Neural progenitor cell (in vitro differentiated cells): ENCODE measurements around the gene FTSJ3. TPM values are rescaled to one million over a fixed set of nuclear protein-coding genes. Genes with fewer than 3 reads are reported as not detected.

ENCODE experiments used
- DNase-seq: peaks from one replicate; pipeline ENCODE4 v3.0.0-alpha.2; 2016; ENCODE audit warnings: low spot score
- H2AFZ ChIP-seq: fragments of 200-600 bp; sonication (generic); replicated peaks from 2 replicates; pipeline ENCODE4 v1.6.1; 2016; ENCODE audit warnings: antibody characterized with exemption
- H3F3A ChIP-seq: fragments of 200-600 bp; sonication (generic); 2 replicates; pipeline ENCODE4 v1.6.1; 2016; ENCODE audit warnings: antibody characterized with exemption, low read depth
- H3K27ac ChIP-seq: fragments of 200-600 bp; sonication (generic); 2 replicates; pipeline ENCODE4 v1.5.1; 2016; ENCODE audit warnings: mild to moderate bottlenecking
- H3K27me3 ChIP-seq: fragments of 200-600 bp; sonication (generic); 2 replicates; pipeline ENCODE4 v1.6.1; 2016; ENCODE audit warnings: mild to moderate bottlenecking, moderate library complexity
- H3K36me3 ChIP-seq: fragments of 200-600 bp; sonication (generic); 2 replicates; pipeline ENCODE4 v1.5.1; 2016
- H3K4me1 ChIP-seq: fragments of 200-600 bp; sonication (generic); 2 replicates; pipeline ENCODE4 v1.6.1; 2016; ENCODE audit warnings: mixed run types
- H3K4me2 ChIP-seq: fragments of 200-600 bp; sonication (generic); 2 replicates; pipeline ENCODE4 v1.6.1; 2016
- H3K4me3 ChIP-seq: fragments of 200-600 bp; sonication (generic); 2 replicates; pipeline ENCODE4 v1.5.1; 2016
- H3K79me2 ChIP-seq: fragments of 200-600 bp; sonication (generic); 2 replicates; pipeline ENCODE4 v1.6.1; 2016; ENCODE audit warnings: low read depth
- H3K9ac ChIP-seq: fragments of 200-600 bp; sonication (generic); 2 replicates; pipeline ENCODE4 v1.6.1; 2016
- H3K9me3 ChIP-seq: fragments of 200-600 bp; sonication (generic); 2 replicates; pipeline ENCODE4 v1.5.1; 2016; ENCODE audit warnings: low read depth
- H4K20me1 ChIP-seq: fragments of 200-600 bp; sonication (generic); 2 replicates; pipeline ENCODE4 v1.6.1; 2016; ENCODE audit warnings: low read depth
- H3K27ac Mint-ChIP-seq: 3 replicates; pipeline ENCODE4 v1.8.0; 2021; ENCODE audit warnings: mixed read lengths
- H3K27me3 Mint-ChIP-seq: 2 replicates; pipeline ENCODE4 v1.8.0; 2022; ENCODE audit warnings: low read depth, mild to moderate bottlenecking, inconsistent platforms, moderate library complexity, mixed read lengths; ENCODE audit not compliant: insufficient read depth
- H3K36me3 Mint-ChIP-seq: 3 replicates; pipeline ENCODE4 v1.8.0; 2021; ENCODE audit warnings: mixed read lengths
- H3K4me1 Mint-ChIP-seq: 3 replicates; pipeline ENCODE4 v1.8.0; 2021; ENCODE audit warnings: mixed read lengths
- H3K4me3 Mint-ChIP-seq: 3 replicates; pipeline ENCODE4 v1.8.0; 2021; ENCODE audit warnings: mild to moderate bottlenecking, moderate library complexity, mixed read lengths
- H3K9me3 Mint-ChIP-seq: 3 replicates; pipeline ENCODE4 v1.8.0; 2020; ENCODE audit warnings: mixed read lengths
- CTCF ChIP-seq: fragments of 200-600 bp; sonication (generic); IDR thresholded peaks from 2 replicates; pipeline ENCODE4 v1.5.1; 2017; ENCODE audit warnings: antibody characterized with exemption, mild to moderate bottlenecking
- EZH2 ChIP-seq: fragments of 200-600 bp; sonication (generic); IDR thresholded peaks from 2 replicates; pipeline ENCODE4 v1.6.1; 2017; ENCODE audit warnings: antibody characterized with exemption, mild to moderate bottlenecking, moderate library complexity
- EZH2phosphoT487 ChIP-seq: fragments of 200-600 bp; sonication (generic); IDR thresholded peaks from 2 replicates; pipeline ENCODE4 v1.6.1; 2017; ENCODE audit warnings: antibody characterized with exemption
- total RNA-seq: library from RNA; depleted of rRNA; stranded (reverse); fragments of >200 nt; gene quantifications from 2 replicates; pipeline ENCODE4 v1.2.3, GENCODE V29; 2015; ENCODE audit warnings: low replicate concordance

FTSJ3 gene
- total RNA-seq, 1 donor from 2014 or later: 21.8 TPM

GRCh38 chr17:63819131-63819530, 8.3 kb downstream of the FTSJ3 start:
- Mint-ChIP-seq H3K36me3 (peaks cover 48% of the 10 kb centered on the region), H3K27me3 (peaks cover 2% of the 10 kb centered on the region), H3K9me3 (no peaks in the 10 kb centered on the region), H3K4me1 (no peaks in the 10 kb centered on the region), H3K27ac (no peak overlapping the region), H3K4me3 (no peak overlapping the region)
- Histone ChIP-seq H3F3A (peaks cover 38% of the 10 kb centered on the region), H4K20me1 (peaks cover 49% of the 10 kb centered on the region), H3K79me2 (no peaks in the 10 kb centered on the region), H3K36me3 (peaks cover 35% of the 10 kb centered on the region), H3K27me3 (no peaks in the 10 kb centered on the region), H3K9ac (no peak overlapping the region), H3K27ac (no peak overlapping the region), H2AFZ (no peak overlapping the region), H3K4me1 (no peaks in the 10 kb centered on the region), H3K9me3 (no peaks in the 10 kb centered on the region), H3K4me3 (no peak overlapping the region), H3K4me2 (no peak overlapping the region)
- no peak for TF ChIP-seq EZH2
- TF ChIP-seq EZH2phosphoT487: no peak
- TF ChIP-seq CTCF: no peak
- no peak for DNase-seq

- Mint-ChIP-seq H3K4me1 (no peaks in the 10 kb centered on the region), H3K27me3 (peaks cover 2% of the 10 kb centered on the region), H3K9me3 (no peaks in the 10 kb centered on the region), H3K4me3 (no peak overlapping the region), H3K27ac (no peak overlapping the region), H3K36me3 (peaks cover 49% of the 10 kb centered on the region)
- Histone ChIP-seq H3K4me3 (no peak overlapping the region), H3K27me3 (no peaks in the 10 kb centered on the region), H3K36me3 (peaks cover 35% of the 10 kb centered on the region), H3F3A (peaks cover 41% of the 10 kb centered on the region), H3K9me3 (no peaks in the 10 kb centered on the region), H3K9ac (no peak overlapping the region), H3K4me1 (no peaks in the 10 kb centered on the region), H3K4me2 (no peak overlapping the region), H2AFZ (no peak overlapping the region), H3K79me2 (no peaks in the 10 kb centered on the region), H4K20me1 (peaks cover 49% of the 10 kb centered on the region), H3K27ac (no peak overlapping the region)
- TF ChIP-seq EZH2 (no peak), EZH2phosphoT487 (no peak), CTCF (no peak)
- no peak for DNase-seq
These were observed 9.6 kb downstream of the FTSJ3 start for GRCh38 chr17:63817736-63818385.

GRCh38 chr17:63816669-63817068, 10.8 kb downstream of the FTSJ3 start:
- H3K27me3 Mint-ChIP-seq: peaks cover 2% of the 10 kb centered on the region
- H3K27ac Mint-ChIP-seq: no peak overlapping the region
- H3K79me2 ChIP-seq: no peaks in the 10 kb centered on the region
- DNase-seq: no peak
- H3K9me3 Mint-ChIP-seq: no peaks in the 10 kb centered on the region
- peaks cover 41% of the 10 kb centered on the region for H3F3A ChIP-seq
- no peak overlapping the region for H3K27ac ChIP-seq
- H3K36me3 Mint-ChIP-seq: peaks cover 49% of the 10 kb centered on the region
- peaks cover 44% of the 10 kb centered on the region for H4K20me1 ChIP-seq
- no peak overlapping the region for H3K4me2 ChIP-seq
- H3K9ac ChIP-seq: no peak overlapping the region
- no peaks in the 10 kb centered on the region for H3K4me1 ChIP-seq
- no peaks in the 10 kb centered on the region for H3K4me1 Mint-ChIP-seq
- no peak overlapping the region for H3K4me3 ChIP-seq
- H3K9me3 ChIP-seq: no peaks in the 10 kb centered on the region
- no peaks in the 10 kb centered on the region for H3K27me3 ChIP-seq
- H3K4me3 Mint-ChIP-seq: no peak overlapping the region
- peaks cover 28% of the 10 kb centered on the region for H3K36me3 ChIP-seq
- no peak overlapping the region for H2AFZ ChIP-seq
- TF ChIP-seq CTCF (no peak), EZH2 (no peak), EZH2phosphoT487 (no peak)
